H9 (cell line): Measurements from ENCODE around the gene PDCD1. TPM values are rescaled to one million over a fixed set of nuclear protein-coding genes. Genes with fewer than 3 reads are reported as not detected.

Source experiments
- DNase-seq: peaks from one replicate; pipeline ENCODE4 v3.0.0-alpha.2; 2017
- H2AFZ ChIP-seq: one replicate; pipeline ENCODE4 v1.6.1; 2013; ENCODE audit warnings: mild to moderate bottlenecking, low read length, control low read depth, moderate library complexity
- H2AK5ac ChIP-seq: 2 replicates; pipeline ENCODE4 v1.6.1; 2013; ENCODE audit warnings: low read length, control low read depth, mixed read lengths; ENCODE audit not compliant: insufficient read length
- H2BK120ac ChIP-seq: one replicate; pipeline ENCODE4 v1.6.1; 2013; ENCODE audit warnings: low read depth, mild to moderate bottlenecking, low read length, control low read depth, inconsistent platforms; ENCODE audit not compliant: poor library complexity, severe bottlenecking
- H2BK12ac ChIP-seq: 2 replicates; pipeline ENCODE4 v1.6.1; 2013; ENCODE audit warnings: low read length, control low read depth, mixed read lengths, low read depth; ENCODE audit not compliant: insufficient read length
- H2BK15ac ChIP-seq: 2 replicates; pipeline ENCODE4 v1.6.1; 2013; ENCODE audit warnings: low read depth, low read length, control low read depth
- H2BK20ac ChIP-seq: one replicate; pipeline ENCODE4 v1.6.1; 2013; ENCODE audit warnings: low read depth, mild to moderate bottlenecking, low read length, control low read depth, inconsistent platforms; ENCODE audit not compliant: poor library complexity, severe bottlenecking
- H2BK5ac ChIP-seq: 2 replicates; pipeline ENCODE4 v1.6.1; 2013; ENCODE audit warnings: low read length, control low read depth, mixed read lengths; ENCODE audit not compliant: insufficient read length
- H3K14ac ChIP-seq: 2 replicates; pipeline ENCODE4 v1.6.1; 2013; ENCODE audit warnings: low read length, control low read depth; ENCODE audit not compliant: insufficient read depth
- H3K18ac ChIP-seq: 2 replicates; pipeline ENCODE4 v1.6.1; 2013; ENCODE audit warnings: low read depth, mild to moderate bottlenecking, mixed read lengths, low read length, control low read depth; ENCODE audit not compliant: insufficient read length
- H3K23ac ChIP-seq: 2 replicates; pipeline ENCODE4 v1.6.1; 2013; ENCODE audit warnings: low read length, control low read depth, mixed read lengths, low read depth; ENCODE audit not compliant: insufficient read length
- H3K23me2 ChIP-seq: 2 replicates; pipeline ENCODE4 v1.6.1; 2013; ENCODE audit warnings: low read depth, mild to moderate bottlenecking, mixed read lengths, low read length, control low read depth; ENCODE audit not compliant: insufficient read length, poor library complexity, severe bottlenecking
- H3K27ac ChIP-seq: 2 replicates; pipeline ENCODE4 v1.5.1; 2013; ENCODE audit warnings: low read length, control low read depth, mixed read lengths, low read depth; ENCODE audit not compliant: insufficient read length
- H3K27me3 ChIP-seq: 2 replicates; pipeline ENCODE4 v1.6.1; 2013; ENCODE audit warnings: low read length, control low read depth, inconsistent platforms; ENCODE audit not compliant: insufficient read depth
- H3K4ac ChIP-seq: 2 replicates; pipeline ENCODE4 v1.6.1; 2013; ENCODE audit warnings: low read depth, mild to moderate bottlenecking, control low read depth, inconsistent platforms, low read length, moderate library complexity
- H3K4me1 ChIP-seq: 2 replicates; pipeline ENCODE4 v1.6.1; 2013; ENCODE audit warnings: low read length, control low read depth, inconsistent platforms; ENCODE audit not compliant: insufficient read depth
- H3K4me2 ChIP-seq: 2 replicates; pipeline ENCODE4 v1.6.1; 2013; ENCODE audit warnings: low read length, control low read depth, mixed read lengths; ENCODE audit not compliant: insufficient read length, insufficient read depth
- H3K56ac ChIP-seq: 2 replicates; pipeline ENCODE4 v1.6.1; 2013; ENCODE audit warnings: low read depth, mild to moderate bottlenecking, mixed read lengths, low read length, control low read depth; ENCODE audit not compliant: insufficient read length
- H3K79me1 ChIP-seq: 2 replicates; pipeline ENCODE4 v1.6.1; 2013; ENCODE audit warnings: low read depth, mild to moderate bottlenecking, moderate library complexity, low read length, control low read depth, inconsistent platforms; ENCODE audit not compliant: insufficient read depth, poor library complexity, severe bottlenecking
- H3K79me2 ChIP-seq: 2 replicates; pipeline ENCODE4 v1.6.1; 2013; ENCODE audit warnings: low read length, control low read depth, inconsistent platforms; ENCODE audit not compliant: insufficient read depth
- H3K9ac ChIP-seq: 2 replicates; pipeline ENCODE4 v1.6.1; 2013; ENCODE audit warnings: low read length, control low read depth, mixed read lengths; ENCODE audit not compliant: insufficient read length; ENCODE audit errors: extremely low read depth
- H3K9me3 ChIP-seq: one replicate; pipeline ENCODE4 v1.6.1; 2013; ENCODE audit warnings: low read depth, low read length, inconsistent platforms; ENCODE audit not compliant: control insufficient read depth
- H3T11ph ChIP-seq: one replicate; pipeline ENCODE4 v1.6.1; 2013; ENCODE audit warnings: mild to moderate bottlenecking, low read length, control low read depth, inconsistent platforms
- H4K20me1 ChIP-seq: one replicate; pipeline ENCODE4 v1.6.1; 2013; ENCODE audit not compliant: control insufficient read depth, insufficient read length, insufficient read depth
- H4K5ac ChIP-seq: 2 replicates; pipeline ENCODE4 v1.6.1; 2013; ENCODE audit warnings: low read depth, mild to moderate bottlenecking, mixed read lengths, low read length, control low read depth; ENCODE audit not compliant: insufficient read length
- H4K8ac ChIP-seq: replicated peaks from 2 replicates; pipeline ENCODE4 v1.6.1; 2013; ENCODE audit warnings: low read length, control low read depth, mixed read lengths, low read depth; ENCODE audit not compliant: insufficient read length
- H4K91ac ChIP-seq: 2 replicates; pipeline ENCODE4 v1.6.1; 2013; ENCODE audit warnings: low read depth, mild to moderate bottlenecking, moderate library complexity, mixed read lengths, low read length, control low read depth; ENCODE audit not compliant: insufficient read length
- H3K27ac Mint-ChIP-seq, 3 experiments: 2 replicates in 2 of 3; 3 replicates in 1 of 3; pipeline ENCODE4 v1.8.0; 2020 to 2021; ENCODE audit warnings: mixed read lengths in 3 of 3, mild to moderate bottlenecking in 1 of 3, moderate library complexity in 1 of 3
- H3K27me3 Mint-ChIP-seq: 2 replicates; pipeline ENCODE4 v1.8.0; 2021; ENCODE audit warnings: low read depth, mild to moderate bottlenecking, moderate library complexity, mixed read lengths
- H3K36me3 Mint-ChIP-seq, 3 experiments: 2 replicates in 2 of 3; 3 replicates in 1 of 3; pipeline ENCODE4 v1.8.0; 2020 to 2021; ENCODE audit warnings: low read depth in 3 of 3, mixed read lengths in 3 of 3; ENCODE audit not compliant: insufficient read depth in 1 of 3
- H3K4me1 Mint-ChIP-seq, 2 experiments: 2 replicates each; pipeline ENCODE4 v1.8.0; 2020; ENCODE audit warnings: mixed read lengths in 2 of 2
- H3K4me3 Mint-ChIP-seq, 2 experiments: 2 replicates in 1 of 2; 3 replicates in 1 of 2; pipeline ENCODE4 v1.8.0; 2020 to 2021; ENCODE audit warnings: mild to moderate bottlenecking in 2 of 2, mixed read lengths in 2 of 2, moderate library complexity in 1 of 2
- H3K9me3 Mint-ChIP-seq, 2 experiments: 2 replicates in 1 of 2; 3 replicates in 1 of 2; pipeline ENCODE4 v1.8.0; 2020; ENCODE audit warnings: mild to moderate bottlenecking in 2 of 2, mixed read lengths in 2 of 2, moderate library complexity in 1 of 2
- WGBS: extraction: QIAGEN DNeasy Blood & Tissue Kit; methylation state at CpG from one replicate; pipeline ENCODE4 v1.1.7; 2013; ENCODE audit warnings: missing lambda C conversion rate, low lambda C conversion rate, mixed read lengths; ENCODE audit not compliant: insufficient read length; ENCODE audit errors: extremely low coverage; 5-methylcytosine and 5-hydroxymethylcytosine counted together
- total RNA-seq: library from RNA; stranded (reverse); gene quantifications from 2 replicates; pipeline ENCODE4 v1.2.1, GENCODE V29; 2021
- TF ChIP-seq, protein P1 (sequence below): fragments of 200-600 bp; sonication (generic); conservative IDR thresholded peaks from 3 replicates; pipeline ENCODE4 v1.8.0; 2021; ENCODE audit warnings: antibody characterized with exemption, mild to moderate bottlenecking

PDCD1 gene
- total RNA-seq, 1 experiment from 2014 or later = 1.6 TPM

- no peak for DNase-seq
Measured at GRCh38 chr2:241816431-241817121, 42.1 kb downstream of the PDCD1 start.

More at GRCh38 chr2:241816431-241817121, 42.1 kb downstream of the PDCD1 start:
- H3K79me1 ChIP-seq = no peaks in the 10 kb centered on the region
- H3K9me3 ChIP-seq = no peaks in the 10 kb centered on the region
- no peak overlapping the region for H2BK12ac ChIP-seq
- no peaks in the 10 kb centered on the region; a peak in 1 of 7 replicates for H3K36me3 Mint-ChIP-seq
- no peak overlapping the region for H2AK5ac ChIP-seq
- TF ChIP-seq, protein P1, sequence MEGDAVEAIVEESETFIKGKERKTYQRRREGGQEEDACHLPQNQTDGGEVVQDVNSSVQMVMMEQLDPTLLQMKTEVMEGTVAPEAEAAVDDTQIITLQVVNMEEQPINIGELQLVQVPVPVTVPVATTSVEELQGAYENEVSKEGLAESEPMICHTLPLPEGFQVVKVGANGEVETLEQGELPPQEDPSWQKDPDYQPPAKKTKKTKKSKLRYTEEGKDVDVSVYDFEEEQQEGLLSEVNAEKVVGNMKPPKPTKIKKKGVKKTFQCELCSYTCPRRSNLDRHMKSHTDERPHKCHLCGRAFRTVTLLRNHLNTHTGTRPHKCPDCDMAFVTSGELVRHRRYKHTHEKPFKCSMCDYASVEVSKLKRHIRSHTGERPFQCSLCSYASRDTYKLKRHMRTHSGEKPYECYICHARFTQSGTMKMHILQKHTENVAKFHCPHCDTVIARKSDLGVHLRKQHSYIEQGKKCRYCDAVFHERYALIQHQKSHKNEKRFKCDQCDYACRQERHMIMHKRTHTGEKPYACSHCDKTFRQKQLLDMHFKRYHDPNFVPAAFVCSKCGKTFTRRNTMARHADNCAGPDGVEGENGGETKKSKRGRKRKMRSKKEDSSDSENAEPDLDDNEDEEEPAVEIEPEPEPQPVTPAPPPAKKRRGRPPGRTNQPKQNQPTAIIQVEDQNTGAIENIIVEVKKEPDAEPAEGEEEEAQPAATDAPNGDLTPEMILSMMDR = no peak
- no peak overlapping the region for H3K4me3 Mint-ChIP-seq
- H3T11ph ChIP-seq = no peak overlapping the region
- H2BK5ac ChIP-seq = no peak overlapping the region
- no peak overlapping the region for H3K4ac ChIP-seq
- no peak overlapping the region for H3K9ac ChIP-seq
- WGBS = no CpG with 5 or more reads among the region's 33 CpGs
- H2BK20ac ChIP-seq = no peak overlapping the region
- H3K4me1 ChIP-seq = no peaks in the 10 kb centered on the region
- H3K56ac ChIP-seq = no peak overlapping the region
- no peak overlapping the region for H4K91ac ChIP-seq
- no peak overlapping the region for H2AFZ ChIP-seq
- no peak overlapping the region for H4K5ac ChIP-seq
- H4K8ac ChIP-seq = no peak overlapping the region
- no peaks in the 10 kb centered on the region for H3K23me2 ChIP-seq
- H3K18ac ChIP-seq = no peak overlapping the region
- H3K23ac ChIP-seq = no peak overlapping the region
- no peak overlapping the region for H3K14ac ChIP-seq
- H2BK120ac ChIP-seq = no peak overlapping the region
- no peaks in the 10 kb centered on the region for H3K27me3 ChIP-seq
- H4K20me1 ChIP-seq = no peaks in the 10 kb centered on the region
- H3K9me3 Mint-ChIP-seq = no peaks in the 10 kb centered on the region; a peak in 2 of 5 replicates
- H3K4me1 Mint-ChIP-seq = peaks cover 8 to 14% of the 10 kb centered on the region in 2 experiments
- no peaks in the 10 kb centered on the region; the same call in 1 of the 2 replicates for H3K27me3 Mint-ChIP-seq
- no peaks in the 10 kb centered on the region for H3K79me2 ChIP-seq
- H2BK15ac ChIP-seq = no peak overlapping the region
- no peak overlapping the region for H3K27ac Mint-ChIP-seq
- H3K4me2 ChIP-seq = no peak overlapping the region
- H3K27ac ChIP-seq = no peak overlapping the region
